Activated CD4-positive, alpha-beta T cell treated with anti-CD3 and anti-CD28 coated beads for 48 hours (primary cell): ENCODE results near the gene ESRRB.
"Not testable (repeated sequence)": the region's sequence is repeated elsewhere in the genome, so short reads cannot be mapped to it uniquely, and the experiment has no call there.

ENCODE experiments used
- DNase-seq: peaks from one replicate; pipeline ENCODE4 v3.0.0-alpha.2; 2020

ESRRB gene

DNA sequence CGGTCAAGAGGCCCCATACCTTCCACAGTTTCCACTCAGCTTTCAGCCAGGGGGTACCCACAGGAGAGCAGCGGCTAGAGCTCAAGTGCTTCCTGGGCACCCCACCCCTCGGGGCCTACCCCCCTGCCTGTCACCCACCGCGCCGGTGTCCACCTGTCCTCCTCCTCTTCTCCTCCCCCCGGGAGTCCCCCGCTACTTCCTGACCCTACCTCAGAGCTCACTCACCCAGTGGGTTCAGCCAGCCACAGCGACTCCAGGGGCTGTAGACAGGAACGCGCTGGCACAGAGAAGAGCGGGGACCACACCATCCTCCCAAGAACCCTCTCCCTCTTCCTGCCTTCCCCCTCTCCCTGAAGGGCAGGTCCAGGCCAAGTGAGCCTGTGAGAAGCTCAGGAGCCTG is 123.0 kb downstream of the ESRRB start:
- no peak for DNase-seq

DNA sequence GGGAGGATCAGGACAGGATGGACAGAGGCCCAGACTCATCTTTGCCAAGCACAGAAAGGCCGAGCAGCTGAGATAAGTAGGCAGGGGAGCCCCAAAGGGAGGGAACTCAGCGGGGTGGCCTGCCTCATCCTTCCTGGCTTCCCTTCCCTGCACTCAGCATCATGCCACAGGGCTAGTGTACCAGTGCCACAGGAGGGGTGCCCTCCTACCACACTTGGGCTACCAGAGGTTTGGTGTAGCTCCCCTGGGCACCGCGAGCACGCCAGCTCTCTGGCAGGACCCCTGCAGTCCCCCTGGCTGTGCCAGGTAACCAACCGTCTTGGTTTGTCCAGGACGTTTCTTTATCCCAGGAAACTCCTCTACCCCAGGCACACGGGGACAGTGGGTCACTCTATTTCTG is 123.5 kb downstream of the ESRRB start:
- no peak for DNase-seq

GRCh38 chr14:76500011-76500410 is 124.1 kb downstream of the ESRRB start:
- DNase-seq, result no peak

DNA sequence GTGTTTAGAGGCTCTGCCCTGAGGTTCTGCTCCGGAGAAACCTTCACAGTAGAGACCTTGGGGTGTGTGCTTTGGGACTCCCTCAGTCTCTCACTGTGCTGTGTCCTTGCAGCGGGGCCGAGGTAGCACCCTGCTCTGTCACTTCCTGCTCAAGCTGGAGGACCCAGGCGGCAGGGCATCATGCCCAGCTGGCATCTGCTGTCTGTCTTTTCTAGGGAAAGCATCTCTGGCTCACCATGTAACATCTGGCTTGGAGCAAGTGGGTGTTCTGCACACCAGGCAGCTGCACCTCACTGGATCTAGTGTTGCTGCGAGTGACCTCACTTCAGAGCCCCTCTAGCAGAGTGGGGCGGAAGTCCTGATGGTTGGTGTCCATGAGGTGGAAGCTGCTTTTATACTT is 124.5 kb downstream of the ESRRB start:
- DNase-seq, result no peak

DNA sequence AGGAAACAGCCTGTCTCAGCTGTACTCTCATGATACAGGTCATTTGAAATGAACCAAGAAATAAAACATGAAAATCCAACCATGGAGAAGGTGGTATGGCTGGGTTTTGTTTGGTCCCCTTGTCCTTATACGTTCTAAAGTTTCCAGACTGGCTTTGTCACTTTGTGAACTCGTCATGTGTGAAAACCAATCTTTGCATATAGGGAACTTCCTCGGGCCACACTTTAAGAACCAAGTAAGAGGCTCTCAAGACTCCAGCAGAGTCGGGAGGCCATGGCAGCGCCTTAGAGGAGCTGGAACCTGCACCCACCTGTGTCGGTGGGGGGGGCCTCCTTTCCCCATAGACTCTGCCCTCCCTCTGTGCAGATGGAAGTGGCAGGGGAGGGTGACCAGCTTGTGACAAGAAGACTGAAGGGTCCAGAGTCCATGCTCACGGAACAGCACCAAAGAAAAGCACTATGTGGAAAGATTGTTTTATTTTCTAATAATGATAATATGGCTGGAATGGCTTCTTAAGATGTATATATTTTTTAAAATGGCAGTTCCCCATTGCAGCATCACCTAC is 125.3 kb downstream of the ESRRB start:
- no peak for DNase-seq

GRCh38 chr14:76502219-76502618 is 126.3 kb downstream of the ESRRB start:
- DNase-seq, result no peak

GRCh38 chr14:76502638-76503037 is 126.7 kb downstream of the ESRRB start:
- DNase-seq, result no peak

- no peak for DNase-seq
These were observed 133.4 kb downstream of the ESRRB start for GRCh38 chr14:76509311-76509710.

- DNase-seq, result no peak
These were observed 134.2 kb downstream of the ESRRB start for GRCh38 chr14:76510181-76510580.

DNA sequence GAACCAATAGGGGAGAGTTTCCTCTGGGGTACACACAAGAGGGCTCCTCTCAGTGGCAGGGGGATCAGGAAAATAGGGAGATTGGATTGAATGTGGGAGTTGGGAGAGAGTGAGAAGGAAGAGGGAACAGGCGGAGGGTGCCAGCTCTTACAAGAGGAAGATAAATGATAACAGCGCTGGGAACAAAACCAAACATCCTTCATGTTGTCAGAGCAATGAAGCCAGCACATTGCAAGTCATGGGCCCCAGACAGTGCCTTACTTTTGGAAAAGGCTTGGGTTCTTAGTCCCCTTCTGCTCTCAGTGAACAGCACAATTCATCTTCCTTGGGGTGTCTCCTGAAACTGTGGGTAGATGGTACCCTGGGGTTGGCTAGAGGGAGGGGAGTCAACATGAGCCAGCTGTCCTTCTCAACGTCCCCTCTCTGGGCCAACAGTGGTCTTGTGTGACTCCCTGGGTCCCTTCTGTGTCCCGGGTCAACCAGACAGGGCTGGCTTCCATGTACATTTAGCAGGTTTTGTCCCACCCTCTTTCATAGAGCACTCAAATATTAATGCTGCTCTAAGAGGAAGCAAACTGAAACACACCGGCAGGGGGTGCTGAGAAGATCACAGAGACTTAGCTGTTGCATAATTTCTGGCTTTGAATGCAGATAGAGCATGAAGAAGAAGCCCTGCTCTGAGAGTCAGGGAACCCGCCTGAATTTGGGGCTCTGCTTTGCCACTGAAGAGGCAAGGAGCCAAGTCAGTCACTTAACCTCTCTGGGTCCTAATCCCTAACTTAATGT is 138.5 kb downstream of the ESRRB start:
- peak; percentile 24 for DNase-seq

- no peak for DNase-seq
These were observed 140.9 kb downstream of the ESRRB start for GRCh38 chr14:76516884-76517283.

DNA sequence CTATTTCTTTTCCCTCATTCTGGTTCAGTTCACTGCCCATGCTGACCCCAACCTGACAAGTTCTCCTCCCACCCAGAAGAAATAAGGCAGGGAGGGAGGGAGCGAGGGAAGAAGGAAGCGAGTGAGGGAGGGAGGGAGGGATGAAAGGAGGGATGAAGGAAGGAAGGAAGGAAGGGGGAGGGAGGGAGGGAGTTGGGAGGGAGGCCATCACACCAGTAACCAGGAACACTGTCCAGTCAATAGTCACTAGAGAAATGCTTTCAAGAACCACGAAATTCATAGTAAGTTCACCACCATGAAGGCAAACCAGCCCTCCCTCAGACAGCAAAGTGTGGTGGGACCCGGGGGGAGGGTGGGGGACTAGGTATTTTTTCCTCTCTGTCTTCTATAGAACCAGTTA is 142.4 kb downstream of the ESRRB start:
- no peak for DNase-seq

DNA sequence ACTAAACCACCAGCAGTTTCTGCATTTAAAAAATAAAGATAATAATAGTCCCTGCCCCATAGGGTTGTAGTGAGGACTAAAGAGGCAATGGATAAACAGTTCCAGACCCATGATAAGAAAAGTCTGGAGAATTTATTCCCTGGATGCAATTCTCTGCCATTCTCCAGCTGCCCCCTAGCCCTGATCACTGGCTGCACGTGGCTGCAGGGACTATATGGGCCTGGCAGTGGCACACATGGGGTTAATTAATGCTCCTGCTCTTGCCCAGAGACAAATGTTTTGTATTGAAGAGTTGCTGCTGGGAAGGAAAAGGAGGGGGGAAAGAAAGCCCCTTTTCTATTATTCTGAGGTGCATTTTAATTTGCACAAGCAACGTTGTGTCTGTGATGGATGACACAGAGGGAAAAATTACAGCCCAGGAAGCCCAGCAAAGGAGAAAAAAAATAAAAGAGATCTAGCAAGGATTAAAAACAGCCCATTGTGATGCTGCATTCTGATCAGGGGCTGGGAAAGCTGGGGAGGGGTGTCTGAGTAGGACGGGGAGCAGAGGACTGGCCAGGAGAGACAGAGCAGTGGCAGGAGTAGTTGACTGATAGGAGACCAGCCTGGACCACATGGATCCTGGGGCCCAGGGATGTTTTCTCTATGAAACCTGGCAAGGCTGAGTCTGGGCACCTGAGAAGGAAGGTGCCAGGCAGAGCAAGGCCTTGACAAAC is 149.3 kb downstream of the ESRRB start:
- DNase-seq, result no peak

- no peak for DNase-seq
These were observed 155.1 kb downstream of the ESRRB start for GRCh38 chr14:76531085-76531484.

DNA sequence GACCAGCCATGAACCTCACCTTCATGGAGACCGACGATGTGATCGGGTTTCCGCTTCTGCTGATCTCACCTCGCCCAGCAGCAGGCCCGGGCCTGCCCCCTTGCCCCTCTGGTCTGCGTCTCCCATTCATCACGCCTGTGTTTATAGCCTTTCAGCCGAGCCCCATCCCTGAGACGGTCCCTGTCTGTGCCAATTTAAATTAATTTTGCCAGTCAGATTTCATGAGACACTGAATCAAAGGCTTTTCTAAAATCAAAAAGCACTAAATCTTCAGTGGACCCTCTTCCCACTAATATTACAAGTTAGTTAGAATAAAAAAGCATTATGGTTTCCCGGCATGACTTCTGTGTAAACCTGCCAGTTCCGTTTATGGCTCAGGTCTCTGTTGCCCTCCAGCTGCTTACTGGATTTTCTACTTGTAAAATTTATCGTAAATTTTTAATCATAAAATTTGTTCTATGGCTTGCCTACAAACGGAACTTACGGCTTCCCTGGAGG is 155.9 kb downstream of the ESRRB start:
- DNase-seq, result no peak

- DNase-seq, result not testable (repeated sequence)
These were observed 160.7 kb downstream of the ESRRB start for GRCh38 chr14:76536636-76537035.

- DNase-seq, result no peak
These were observed 162.1 kb downstream of the ESRRB start for GRCh38 chr14:76537906-76538647.

DNA sequence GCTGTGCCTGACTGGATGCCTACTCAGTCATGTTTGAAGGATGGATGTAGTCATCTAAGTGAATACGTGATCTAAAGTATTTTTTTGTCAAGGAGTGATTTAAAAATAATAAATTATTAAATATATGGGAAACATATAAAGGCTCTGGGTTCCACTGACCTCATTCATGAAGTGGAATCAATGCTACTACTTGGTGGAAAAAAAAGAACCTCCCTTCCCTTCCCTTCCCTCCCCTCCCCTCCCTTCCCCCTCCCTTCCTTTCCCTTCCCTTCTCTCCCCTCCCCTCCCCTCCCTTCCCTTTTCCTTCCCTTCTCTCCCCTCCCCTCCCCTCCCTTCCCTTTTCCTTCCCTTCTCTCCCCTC is 162.7 kb downstream of the ESRRB start:
- DNase-seq, result no peak

- DNase-seq, result no peak
These were observed 163.2 kb downstream of the ESRRB start for GRCh38 chr14:76539130-76539529.

GRCh38 chr14:76541594-76542219 is 165.8 kb downstream of the ESRRB start:
- no peak for DNase-seq

DNA sequence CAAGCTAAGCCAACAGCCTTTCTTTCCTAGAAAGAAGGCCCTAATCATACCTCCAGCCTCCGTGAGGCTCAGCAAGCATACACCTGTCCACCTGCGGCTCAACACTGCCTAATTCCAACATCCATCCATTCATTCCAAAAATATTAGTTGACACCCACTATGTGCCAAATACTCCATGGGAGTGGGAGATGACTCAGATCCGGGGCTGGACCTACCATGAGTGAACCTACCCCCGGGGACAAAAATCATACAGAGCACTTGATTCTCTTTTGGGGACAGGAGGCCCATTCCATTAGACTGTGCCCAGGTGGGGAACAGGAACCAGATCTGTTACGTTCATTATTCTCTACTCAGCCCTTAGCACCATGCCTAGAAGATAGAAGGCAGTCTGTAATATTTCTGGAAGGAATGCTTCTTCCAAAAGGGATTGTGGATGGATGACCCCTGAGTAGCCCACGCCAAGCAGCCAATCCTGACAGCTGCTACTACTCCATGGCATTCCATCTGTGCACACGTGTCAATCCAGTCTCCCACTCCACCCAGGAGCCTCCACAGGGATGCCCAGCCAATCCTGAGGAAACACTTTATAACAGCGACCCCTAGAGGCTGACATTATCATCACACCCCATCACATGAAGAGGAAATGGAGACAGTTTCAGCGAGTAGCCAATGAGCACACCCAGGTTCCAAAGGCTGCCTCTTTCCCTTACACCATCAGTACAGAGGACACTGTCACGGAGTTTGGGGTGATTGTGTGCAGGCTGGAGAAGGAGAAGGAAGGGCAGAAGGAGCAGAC is 170.7 kb downstream of the ESRRB start:
- peak; percentile 31 for DNase-seq

DNA sequence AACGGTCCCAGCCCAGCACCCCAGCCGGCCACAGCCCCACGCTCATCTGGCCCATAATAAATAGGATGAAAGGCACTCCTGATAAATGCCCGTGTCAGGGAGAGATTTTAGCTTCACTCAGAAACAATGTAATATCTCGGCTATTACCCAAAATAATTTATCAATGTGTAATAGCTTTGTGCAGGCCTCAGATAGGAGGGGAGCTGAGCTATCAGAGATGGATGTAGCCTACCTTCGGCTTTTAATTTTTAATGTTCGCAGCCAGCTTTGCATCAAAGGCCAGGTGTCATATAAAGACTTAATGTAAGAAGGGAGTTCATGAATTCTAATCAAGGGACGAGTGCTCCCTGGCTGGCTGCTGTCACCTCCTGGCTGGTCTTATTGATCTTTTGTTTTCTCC is 171.9 kb downstream of the ESRRB start:
- DNase-seq, result no peak
